Activated CD8-positive, alpha-beta memory T cell treated with anti-CD3 and anti-CD28 coated beads for 1 hour (primary cell): Measurements from ENCODE around the gene MYOC.
"Not testable (repeated sequence)": the region's sequence is repeated elsewhere in the genome, so short reads cannot be mapped to it uniquely, and the experiment has no call there.

ENCODE experiments used
- DNase-seq, 2 donors: peaks; one replicate each; pipeline ENCODE4 v3.0.0-alpha.2; 2020; ENCODE audit warnings: low read depth in 1 of 2; ENCODE audit errors: extremely low read depth in 1 of 2

MYOC gene

DNA sequence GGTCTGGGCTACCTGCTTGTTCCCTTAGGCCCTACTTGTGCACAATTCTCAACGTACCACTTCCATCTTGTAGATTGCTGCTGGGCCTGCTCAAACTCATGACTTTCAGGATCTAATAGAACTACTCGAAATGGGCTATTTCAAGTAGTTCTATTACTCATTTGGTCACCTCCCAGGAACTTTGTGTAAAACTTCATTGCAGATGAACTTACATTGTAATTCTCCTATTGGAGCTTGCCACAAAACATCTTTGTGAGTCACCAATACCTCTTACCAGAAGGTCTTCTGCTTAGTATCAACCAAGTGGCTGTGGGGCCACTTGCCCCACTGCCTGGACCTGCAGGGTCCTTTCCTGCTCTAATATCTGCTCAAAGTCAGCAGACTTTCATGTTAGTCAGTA, 41.2 kb downstream of the MYOC start:
- DNase-seq = no peak

DNA sequence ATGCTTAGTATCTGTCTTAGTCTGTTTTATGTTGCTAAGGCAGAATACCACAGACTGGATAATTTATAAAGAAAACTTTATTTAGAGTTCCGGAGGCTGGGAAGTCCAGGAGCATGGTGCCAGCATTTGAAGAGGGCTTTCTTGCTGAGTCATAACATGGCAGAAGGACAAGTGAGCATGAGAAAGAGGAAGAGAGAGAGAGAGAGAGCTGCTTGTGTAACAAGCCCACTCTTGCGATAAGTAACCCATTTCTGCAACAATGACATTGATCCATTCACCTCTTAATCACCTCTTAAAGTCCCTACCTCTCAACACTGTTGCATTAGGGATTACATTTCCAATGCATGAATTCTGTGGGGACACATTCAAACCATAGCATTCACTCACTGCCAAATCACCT, 42.1 kb downstream of the MYOC start:
- DNase-seq = no peak

DNA sequence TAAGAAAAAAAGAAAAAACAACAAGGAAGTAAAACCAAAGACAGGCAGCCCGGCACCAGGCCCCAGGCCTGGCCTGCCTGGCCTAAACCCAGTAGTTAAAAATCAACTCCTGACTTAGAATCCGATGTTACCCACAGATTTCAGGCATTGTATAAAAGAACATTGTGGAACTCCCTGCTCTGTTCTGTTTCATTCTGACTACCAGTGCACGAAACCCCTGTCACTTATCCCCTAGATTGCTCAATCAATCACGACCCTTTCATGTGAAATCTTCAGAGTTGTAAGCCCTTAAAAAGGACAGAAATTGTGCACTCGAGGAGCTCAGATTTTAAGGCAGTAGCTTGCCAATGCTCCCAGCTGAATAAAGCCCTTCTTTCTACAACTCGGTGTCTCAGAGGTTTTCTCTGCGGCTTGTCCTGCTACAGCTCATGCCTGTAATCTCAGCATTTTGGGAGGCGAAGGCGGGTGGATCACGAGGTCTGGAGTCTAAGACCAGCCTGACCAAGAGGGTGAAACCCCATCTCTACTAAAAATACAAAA, 46.0 kb downstream of the MYOC start:
- no peak for DNase-seq

DNA sequence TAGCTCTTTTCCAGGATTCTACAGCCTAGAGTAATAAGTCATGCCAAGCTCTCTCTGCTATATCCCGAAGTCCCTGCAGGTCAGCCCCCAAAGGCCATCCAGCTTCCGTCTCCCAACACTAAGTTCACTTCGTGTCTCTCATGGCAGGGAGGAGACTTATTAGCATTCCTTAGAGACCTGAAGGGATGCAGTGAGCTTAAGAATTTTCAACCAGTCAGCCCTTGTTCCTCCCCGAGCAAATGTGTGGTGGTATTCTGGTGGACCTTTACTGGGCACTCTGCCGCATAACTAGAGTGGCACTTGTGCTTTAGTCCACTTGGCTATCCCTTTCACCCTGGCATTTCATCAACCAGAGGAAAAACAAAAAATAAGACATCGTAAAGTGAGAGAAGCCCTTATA, 49.4 kb downstream of the MYOC start:
- DNase-seq = not testable (repeated sequence)

DNA sequence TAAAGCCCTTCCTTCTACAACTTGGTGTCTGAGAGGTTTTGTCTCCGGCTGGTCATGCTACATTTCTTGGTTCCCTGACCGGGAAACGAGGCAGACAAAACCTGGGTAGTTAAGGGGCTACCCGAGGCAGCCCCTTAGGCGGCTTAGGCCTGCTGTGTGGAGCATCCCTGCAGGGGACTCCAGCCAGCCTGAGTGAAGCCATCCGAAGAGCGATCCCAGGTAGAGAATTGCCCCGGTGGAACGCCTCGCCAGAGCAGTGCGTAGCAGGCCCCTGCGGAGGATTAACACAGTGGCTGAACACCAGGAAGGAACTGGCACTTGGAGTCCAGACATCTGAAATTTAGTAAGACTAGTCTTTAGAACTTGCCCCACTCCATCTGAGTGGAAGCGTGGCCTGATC, 51.6 kb downstream of the MYOC start:
- no peak for DNase-seq

DNA sequence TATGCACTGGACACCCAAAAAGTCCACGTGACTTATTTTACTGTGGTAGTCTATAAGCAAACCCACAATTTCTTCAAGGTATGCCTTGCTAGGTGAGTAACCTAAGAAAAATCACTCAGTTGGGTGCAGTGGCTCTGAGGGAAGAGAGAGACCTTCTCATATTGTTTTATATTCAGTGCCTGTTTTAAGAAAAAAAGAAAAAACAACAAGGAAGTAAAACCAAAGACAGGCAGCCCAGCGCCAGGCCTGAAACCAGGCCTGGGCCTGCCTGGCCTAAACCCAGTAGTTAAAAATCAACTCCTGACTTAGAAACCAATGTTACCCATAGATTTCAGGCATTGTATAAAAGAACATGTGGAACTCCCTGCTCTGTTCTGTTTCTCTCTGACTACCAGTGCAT, 52.2 kb downstream of the MYOC start:
- DNase-seq = not testable (repeated sequence)

DNA sequence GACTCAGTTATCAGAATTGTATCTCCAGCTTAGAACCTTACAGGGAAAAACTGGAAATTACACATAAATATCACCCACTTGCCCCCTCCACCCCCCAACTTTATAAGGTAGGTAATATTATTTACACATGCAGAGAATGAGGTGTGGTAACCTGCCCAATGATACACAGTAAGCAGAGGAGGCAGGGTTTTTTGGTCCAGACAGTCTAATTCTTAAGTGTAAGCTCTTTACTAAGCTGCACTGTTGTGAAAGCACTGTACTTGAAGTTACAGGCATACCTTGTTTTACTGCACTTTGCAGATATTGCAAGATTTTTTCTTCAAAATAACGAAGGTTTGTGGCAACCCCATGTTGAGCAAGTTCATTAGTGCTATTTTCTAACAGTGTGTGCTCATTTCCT, 55.3 kb downstream of the MYOC start:
- no peak for DNase-seq

DNA sequence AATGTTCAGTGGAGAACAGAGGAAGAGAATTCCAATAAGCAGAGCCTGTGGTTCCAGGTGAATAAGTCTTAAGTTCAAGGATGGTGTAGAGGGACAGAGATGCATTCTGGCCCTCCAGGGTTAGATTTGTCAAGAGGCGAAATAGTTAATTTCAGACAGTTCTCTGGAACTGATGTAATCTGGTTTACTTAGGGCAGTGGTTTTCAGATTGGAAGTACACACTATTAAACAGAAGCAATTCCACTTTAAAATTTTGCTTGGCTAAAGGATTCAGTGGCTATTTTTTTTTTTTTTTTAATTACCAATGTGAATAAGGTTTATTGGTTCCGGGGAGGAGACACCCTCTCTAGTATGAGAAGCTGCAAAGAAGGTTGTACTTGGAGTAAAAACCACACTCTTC, 55.8 kb downstream of the MYOC start:
- no peak for DNase-seq

DNA sequence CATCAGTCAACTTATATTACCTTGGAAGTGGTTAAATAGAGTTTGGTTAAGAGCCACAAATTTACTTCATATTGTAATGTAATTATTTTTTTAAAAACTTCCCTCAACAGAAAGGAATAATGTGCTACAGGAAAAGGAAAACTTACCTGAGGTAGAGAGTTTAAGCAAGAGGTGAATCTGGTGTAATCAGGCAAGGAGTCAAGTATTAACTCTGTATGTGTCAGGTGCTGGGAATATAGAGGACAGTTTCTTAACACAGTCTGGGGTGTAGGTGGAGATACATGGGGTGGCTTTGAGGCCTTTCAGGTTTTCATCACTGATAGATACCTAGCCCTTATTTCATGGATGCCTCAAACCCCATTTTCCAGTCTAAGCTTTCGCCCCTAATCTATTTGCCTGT, 56.4 kb downstream of the MYOC start:
- no peak for DNase-seq

DNA sequence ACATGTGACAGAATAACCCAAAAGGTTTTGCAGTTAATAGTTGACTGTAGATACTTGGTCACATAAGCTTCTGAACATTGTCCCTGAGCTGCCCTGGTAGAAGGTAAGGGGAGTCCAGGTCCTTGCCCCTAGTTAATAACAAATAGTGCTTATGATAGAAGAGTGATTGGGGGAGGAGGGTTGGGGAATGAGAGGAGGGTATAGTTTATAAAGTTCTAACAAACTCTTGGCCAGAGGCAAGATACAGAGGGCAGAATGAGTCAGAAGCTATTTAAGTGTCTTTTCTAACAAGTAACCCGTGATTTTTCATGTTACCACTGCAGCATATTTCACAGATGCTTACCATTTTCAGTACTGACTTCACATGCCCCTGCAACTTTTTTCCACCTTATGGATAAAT, 57.2 kb downstream of the MYOC start:
- no peak for DNase-seq

DNA sequence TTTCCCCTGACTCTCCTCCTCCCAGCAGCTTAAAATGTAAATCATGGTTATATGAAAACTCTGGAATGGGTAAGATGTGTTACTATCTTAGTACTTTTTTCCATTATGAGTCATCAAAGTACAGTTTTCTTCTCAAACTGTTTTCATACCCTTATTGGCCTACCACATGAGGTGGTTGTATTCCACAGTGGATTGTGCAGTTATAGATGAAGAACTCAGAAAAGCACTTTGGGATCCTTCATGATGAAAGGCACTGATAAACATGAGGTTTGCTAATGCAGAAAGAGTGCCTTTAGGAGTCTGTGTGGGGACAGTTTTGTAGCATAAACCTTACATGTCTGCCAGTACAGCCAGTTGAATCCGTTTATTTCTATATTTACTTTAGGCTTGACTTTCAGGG, 62.5 kb downstream of the MYOC start:
- DNase-seq = no peak

DNA sequence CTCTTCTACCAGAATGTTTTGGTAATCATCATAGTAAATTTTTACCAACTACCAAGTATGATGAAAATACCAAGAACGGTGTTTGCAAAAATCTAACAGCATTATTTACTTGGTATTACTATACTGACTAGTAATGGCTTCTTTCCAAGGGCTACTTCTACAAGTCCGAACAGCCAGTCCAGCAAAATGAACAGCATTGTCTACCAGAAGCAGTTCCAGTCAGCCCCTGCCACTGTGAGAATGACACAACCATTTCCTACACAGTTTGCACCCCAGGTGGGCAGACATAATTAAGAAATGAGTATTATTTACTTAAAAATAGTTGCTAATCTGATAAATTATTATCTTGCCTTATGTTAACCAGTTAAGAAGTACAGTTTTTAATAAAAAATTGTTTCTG, 64.3 kb downstream of the MYOC start:
- DNase-seq = no peak

DNA sequence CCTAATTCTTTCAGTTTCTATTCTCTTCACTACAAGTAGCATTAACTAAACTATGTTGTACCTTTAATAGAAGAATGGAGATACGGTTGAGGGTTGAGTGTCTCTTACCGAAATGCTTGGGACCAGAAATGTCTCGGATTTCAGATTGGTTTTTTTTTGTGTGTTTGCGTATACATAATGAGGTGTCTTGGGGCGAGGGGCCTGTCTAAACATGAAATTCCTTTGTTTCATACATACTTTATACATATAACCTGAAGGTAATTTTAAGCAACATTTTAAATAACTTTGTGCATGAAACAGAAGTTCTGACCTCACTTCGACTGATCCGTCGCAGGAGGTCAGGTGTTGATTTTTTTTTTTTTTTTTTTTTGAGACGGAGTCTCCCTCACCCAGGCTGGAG, 66.8 kb downstream of the MYOC start:
- DNase-seq = no peak
